BE2C (cell line): ENCODE measurements around the gene DDX28.

Source experiments
- DNase-seq: peaks from one replicate; pipeline ENCODE4 v3.0.0-alpha.2; 2020
- H3K27me3 ChIP-seq: fragments of 250-450 bp; sonication (Bioruptor Pico); 2 replicates; pipeline ENCODE4 v1.5.1; 2020; ENCODE audit warnings: mild to moderate bottlenecking
- H3K36me3 ChIP-seq: fragments of 250-450 bp; sonication (Bioruptor Pico); 2 replicates; pipeline ENCODE4 v1.5.1; 2020; ENCODE audit warnings: mild to moderate bottlenecking
- H3K4me1 ChIP-seq: fragments of 250-450 bp; sonication (Bioruptor Pico); 2 replicates; pipeline ENCODE4 v1.5.1; 2020
- H3K4me3 ChIP-seq: 2 replicates; pipeline ENCODE4 v1.5.1; 2011; ENCODE audit warnings: low read depth, low read length
- H3K9me3 ChIP-seq: fragments of 250-450 bp; sonication (Bioruptor Pico); 2 replicates; pipeline ENCODE4 v1.5.1; 2020
- TF ChIP-seq, protein P1 (sequence below): IDR thresholded peaks from 2 replicates; pipeline ENCODE4 v1.5.1; 2012; ENCODE audit warnings: mild to moderate bottlenecking, low read depth, low read length

DDX28 gene

DNA sequence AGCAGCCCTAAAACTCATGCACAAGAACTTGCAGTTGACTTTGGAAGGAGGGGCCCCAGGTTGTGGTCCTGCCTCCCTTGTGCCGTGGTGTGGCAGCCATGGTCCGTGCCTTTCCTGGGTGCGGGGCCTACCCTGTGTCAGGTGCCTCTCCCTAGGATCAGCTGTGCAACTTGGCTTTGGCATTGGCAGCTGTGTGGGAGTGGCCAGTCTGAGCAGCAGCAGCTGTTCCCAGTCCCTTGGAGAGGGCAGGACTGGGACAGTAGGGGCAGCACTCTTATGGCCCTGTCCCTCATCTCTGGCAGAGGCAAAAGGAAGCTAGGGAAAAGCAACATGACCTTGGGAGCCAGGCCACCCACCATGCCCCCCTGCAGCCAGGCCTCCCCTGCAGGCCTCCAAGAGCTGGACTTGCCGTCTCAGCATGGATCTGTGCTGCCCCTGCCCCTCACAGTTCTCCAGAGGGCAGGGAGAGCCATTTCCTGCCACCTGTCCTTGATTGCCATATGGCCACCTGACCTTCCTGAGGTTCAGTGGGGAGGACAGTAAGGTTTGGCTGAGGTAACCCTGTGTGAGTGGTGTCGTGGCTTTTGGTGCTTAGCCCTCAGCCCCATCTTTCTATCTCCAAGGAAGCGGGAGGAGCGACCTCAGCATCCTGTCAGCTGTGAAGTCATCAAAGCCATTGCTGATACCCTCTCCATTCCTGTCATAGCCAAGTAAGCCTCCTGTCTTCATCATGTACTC is 46.6 kb upstream of the DDX28 start:
- DNase-seq = no peak

DNA sequence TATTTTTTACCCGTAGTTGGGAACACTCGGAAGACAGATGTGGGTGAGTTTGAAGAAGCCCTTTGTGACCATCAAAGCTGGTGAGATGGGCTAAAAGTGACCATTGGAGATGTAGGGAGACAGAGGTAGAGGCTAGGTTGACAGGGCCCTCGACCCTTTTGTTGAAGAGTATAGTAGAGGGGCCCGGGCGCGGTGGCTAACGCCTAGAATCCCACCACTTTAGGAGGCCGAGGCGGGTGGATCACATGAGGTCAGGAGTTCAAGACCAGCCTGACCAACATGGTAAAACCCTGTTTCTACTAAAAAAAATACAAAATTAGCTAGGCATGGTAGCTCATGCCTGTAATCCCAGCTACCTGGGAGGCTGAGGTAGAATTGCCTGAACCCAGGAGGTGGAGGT is 45.9 kb upstream of the DDX28 start:
- no peak overlapping the region for H3K4me3 ChIP-seq
- peaks cover 23% of the 10 kb centered on the region for H3K36me3 ChIP-seq
- no peaks in the 10 kb centered on the region for H3K4me1 ChIP-seq
- TF ChIP-seq, protein P1, sequence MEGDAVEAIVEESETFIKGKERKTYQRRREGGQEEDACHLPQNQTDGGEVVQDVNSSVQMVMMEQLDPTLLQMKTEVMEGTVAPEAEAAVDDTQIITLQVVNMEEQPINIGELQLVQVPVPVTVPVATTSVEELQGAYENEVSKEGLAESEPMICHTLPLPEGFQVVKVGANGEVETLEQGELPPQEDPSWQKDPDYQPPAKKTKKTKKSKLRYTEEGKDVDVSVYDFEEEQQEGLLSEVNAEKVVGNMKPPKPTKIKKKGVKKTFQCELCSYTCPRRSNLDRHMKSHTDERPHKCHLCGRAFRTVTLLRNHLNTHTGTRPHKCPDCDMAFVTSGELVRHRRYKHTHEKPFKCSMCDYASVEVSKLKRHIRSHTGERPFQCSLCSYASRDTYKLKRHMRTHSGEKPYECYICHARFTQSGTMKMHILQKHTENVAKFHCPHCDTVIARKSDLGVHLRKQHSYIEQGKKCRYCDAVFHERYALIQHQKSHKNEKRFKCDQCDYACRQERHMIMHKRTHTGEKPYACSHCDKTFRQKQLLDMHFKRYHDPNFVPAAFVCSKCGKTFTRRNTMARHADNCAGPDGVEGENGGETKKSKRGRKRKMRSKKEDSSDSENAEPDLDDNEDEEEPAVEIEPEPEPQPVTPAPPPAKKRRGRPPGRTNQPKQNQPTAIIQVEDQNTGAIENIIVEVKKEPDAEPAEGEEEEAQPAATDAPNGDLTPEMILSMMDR = no peak
- H3K27me3 ChIP-seq = no peaks in the 10 kb centered on the region
- no peak for DNase-seq
- H3K9me3 ChIP-seq = no peaks in the 10 kb centered on the region

More for the DNA sequence above, 46.6 kb upstream of the DDX28 start:
- TF ChIP-seq, protein P1 = no peak
- H3K9me3 ChIP-seq = no peaks in the 10 kb centered on the region
- H3K27me3 ChIP-seq = no peaks in the 10 kb centered on the region
- peaks cover 24% of the 10 kb centered on the region for H3K36me3 ChIP-seq
- H3K4me3 ChIP-seq = no peak overlapping the region
- H3K4me1 ChIP-seq = no peaks in the 10 kb centered on the region

DNA sequence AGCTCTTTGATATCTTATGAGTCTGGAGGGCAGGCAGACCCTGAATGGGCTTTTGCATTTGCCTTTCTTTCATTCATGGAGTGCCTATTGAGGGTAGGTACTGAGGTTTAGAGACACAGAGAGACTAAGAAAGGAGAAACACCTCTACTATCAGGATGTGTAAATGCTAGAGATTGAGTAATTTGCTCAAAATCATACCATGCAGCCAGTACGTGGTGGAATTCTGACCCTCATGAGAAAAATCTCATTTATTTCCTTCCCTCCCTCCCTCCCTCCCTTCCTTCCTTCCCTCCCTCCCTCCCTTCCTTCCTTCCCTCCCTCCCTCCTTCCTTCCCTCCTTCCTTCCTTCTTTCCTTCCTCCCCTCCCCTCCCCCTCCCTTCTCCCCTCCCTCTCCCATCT is 43.7 kb upstream of the DDX28 start:
- no peak for DNase-seq
- TF ChIP-seq, protein P1 = no peak
- H3K9me3 ChIP-seq = no peaks in the 10 kb centered on the region
- no peaks in the 10 kb centered on the region for H3K27me3 ChIP-seq
- no peaks in the 10 kb centered on the region for H3K4me1 ChIP-seq
- H3K36me3 ChIP-seq = peaks cover 28% of the 10 kb centered on the region
- H3K4me3 ChIP-seq = no peak overlapping the region

DNA sequence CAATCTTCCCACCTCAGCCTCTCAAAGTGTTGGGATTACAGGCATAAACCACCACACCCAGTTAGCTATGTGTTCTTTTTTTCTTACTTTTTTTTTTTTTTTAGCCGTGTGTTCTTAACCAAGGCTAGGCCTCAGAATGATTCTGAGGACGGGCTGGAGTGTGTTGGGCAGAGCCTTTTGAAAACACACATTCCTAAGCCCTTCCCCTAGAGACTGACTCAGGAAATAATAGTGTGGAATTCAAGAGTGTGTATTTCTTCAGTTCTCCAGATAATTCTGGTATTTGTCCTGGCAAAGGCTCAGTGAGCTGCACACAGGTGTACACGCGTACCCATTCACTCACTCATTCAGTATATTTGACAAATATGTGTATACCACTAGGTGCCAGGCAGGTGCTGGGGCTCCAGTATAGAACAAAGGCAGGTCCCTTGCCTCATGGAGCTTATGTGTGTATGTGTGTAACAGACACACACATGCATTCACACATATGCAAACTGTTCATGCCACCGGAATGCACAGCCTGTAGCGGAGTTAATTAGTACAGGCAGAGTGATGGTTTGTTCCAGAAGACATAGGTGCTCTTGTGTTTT is 42.8 kb upstream of the DDX28 start:
- H3K4me3 ChIP-seq = no peak overlapping the region
- H3K4me1 ChIP-seq = no peaks in the 10 kb centered on the region
- peaks cover 27% of the 10 kb centered on the region for H3K36me3 ChIP-seq

DNA sequence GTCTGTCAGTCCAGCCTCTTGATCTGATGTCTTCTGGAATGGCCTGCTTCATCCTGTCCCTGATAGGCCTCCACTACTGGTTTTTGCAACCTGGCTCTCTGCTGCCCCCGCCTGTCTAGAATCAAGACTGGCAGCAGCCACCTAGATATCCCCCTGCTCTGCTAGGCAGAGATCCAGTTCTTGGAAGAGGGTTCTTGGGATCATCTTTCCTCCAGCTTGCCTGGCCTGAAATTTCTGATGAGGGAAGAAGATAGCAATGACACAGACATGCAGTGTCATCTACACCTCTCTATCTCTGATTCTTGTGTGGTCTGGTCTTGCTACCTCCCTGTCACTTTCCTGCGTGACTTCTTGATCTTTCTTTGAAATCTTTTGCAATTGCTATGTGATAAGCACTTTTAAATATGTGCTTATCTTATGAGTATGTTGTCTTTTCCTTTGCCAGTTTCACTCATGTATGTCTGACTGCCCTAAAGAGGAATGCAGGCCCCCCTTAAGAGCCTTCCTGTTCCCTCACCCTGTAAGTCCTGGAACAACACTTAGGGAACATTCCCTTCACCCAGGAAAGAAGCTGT is 41.8 kb upstream of the DDX28 start:
- Histone ChIP-seq H3K4me1 (no peaks in the 10 kb centered on the region), H3K27me3 (no peaks in the 10 kb centered on the region), H3K36me3 (peaks cover 29% of the 10 kb centered on the region), H3K9me3 (no peaks in the 10 kb centered on the region), H3K4me3 (no peak overlapping the region)
- peak; percentile 81 for DNase-seq
- TF ChIP-seq, protein P1 = peak; percentile 95

More for the DNA sequence above, 42.8 kb upstream of the DDX28 start:
- no peaks in the 10 kb centered on the region for H3K9me3 ChIP-seq
- no peak for DNase-seq
- TF ChIP-seq, protein P1 = no peak
- H3K27me3 ChIP-seq = no peaks in the 10 kb centered on the region

DNA sequence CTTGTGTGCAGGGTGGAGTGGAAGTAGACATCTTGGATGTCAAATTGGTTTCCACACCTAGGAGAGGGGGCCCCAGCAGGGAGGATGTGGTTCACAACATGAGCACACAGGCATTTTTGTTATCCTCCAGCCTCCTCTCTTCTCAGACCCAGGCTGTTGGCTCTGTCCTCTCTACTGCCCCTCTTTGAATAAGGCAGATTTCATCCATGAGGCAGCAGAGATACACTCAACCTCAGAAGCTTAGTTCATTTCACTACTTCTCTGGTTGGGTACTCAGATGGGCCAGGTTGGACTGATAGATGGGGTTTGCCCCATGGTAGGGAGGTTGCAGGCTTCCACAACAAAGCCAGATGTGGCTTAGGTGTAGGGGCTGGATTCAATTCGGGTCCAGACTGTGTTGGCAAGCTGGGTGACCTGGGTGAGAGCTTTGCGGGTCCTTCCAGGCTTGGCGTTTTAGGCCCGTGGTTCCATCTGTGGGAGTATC is 39.9 kb upstream of the DDX28 start:
- TF ChIP-seq, protein P1 = no peak
- Histone ChIP-seq H3K36me3 (peaks cover 26% of the 10 kb centered on the region), H3K4me1 (no peaks in the 10 kb centered on the region), H3K27me3 (no peaks in the 10 kb centered on the region), H3K4me3 (no peak overlapping the region), H3K9me3 (no peaks in the 10 kb centered on the region)
- no peak for DNase-seq
